ENCODE data around the gene DEPDC5.

- TF ChIP-seq POLR2A (IDR thresholded peaks at IDR 0.05), result no peak
- TF ChIP-seq POLR2AphosphoS5 (IDR thresholded peaks at IDR 0.05), result no peak
- TF ChIP-seq CTCF (IDR thresholded peaks at IDR 0.05), result no peak
Observed at GRCh38 chr22:31883989-31884388, 130.2 kb downstream of the DEPDC5 start.

All from transverse colon (tissue), 4 donors.